Activated CD8-positive, alpha-beta memory T cell treated with anti-CD3 and anti-CD28 coated beads, Interleukin-2, amount 50 U/mL, for 1 hour (primary cell): ENCODE results near the gene IFRD2.
A peak's percentile ranks its signal among the peaks of the same experiment; 100 is the strongest.
"Not testable (repeated sequence)": the region's sequence is repeated elsewhere in the genome, so short reads cannot be mapped to it uniquely, and the experiment has no call there.

Experiments
- DNase-seq: peaks from one replicate; pipeline ENCODE4 v3.0.0-alpha.2; 2020; ENCODE audit errors: extremely low read depth

The IFRD2 gene

GRCh38 chr3:50251220-50251619, 41.0 kb downstream of the IFRD2 start:
- DNase-seq = no peak

- no peak for DNase-seq
Measured at GRCh38 chr3:50250514-50250913, 41.7 kb downstream of the IFRD2 start.

GRCh38 chr3:50249457-50249856, 42.8 kb downstream of the IFRD2 start:
- DNase-seq = no peak

- no peak for DNase-seq
Measured at GRCh38 chr3:50248387-50248786, 43.8 kb downstream of the IFRD2 start.

GRCh38 chr3:50246517-50246954, 45.7 kb downstream of the IFRD2 start:
- DNase-seq = peak; percentile 67

- DNase-seq = peak; percentile 92
Measured at GRCh38 chr3:50245831-50246516, 46.3 kb downstream of the IFRD2 start.

- DNase-seq = no peak
Measured at GRCh38 chr3:50245251-50245745, 46.9 kb downstream of the IFRD2 start.

GRCh38 chr3:50244813-50245212, 47.4 kb downstream of the IFRD2 start:
- not testable (repeated sequence) for DNase-seq

- no peak for DNase-seq
Measured at GRCh38 chr3:50243543-50243895, 48.7 kb downstream of the IFRD2 start.

- DNase-seq = no peak
Measured at GRCh38 chr3:50242851-50243542, 49.2 kb downstream of the IFRD2 start.

- no peak for DNase-seq
Measured at GRCh38 chr3:50242381-50242770, 49.9 kb downstream of the IFRD2 start.

GRCh38 chr3:50241713-50242380, 50.4 kb downstream of the IFRD2 start:
- no peak for DNase-seq

- DNase-seq = no peak
Measured at GRCh38 chr3:50241163-50241562, 51.1 kb downstream of the IFRD2 start.

- no peak for DNase-seq
Measured at GRCh38 chr3:50239649-50240048, 52.6 kb downstream of the IFRD2 start.

- no peak for DNase-seq
Measured at GRCh38 chr3:50238549-50239026, 53.6 kb downstream of the IFRD2 start.

- peak; percentile 59 for DNase-seq
Measured at GRCh38 chr3:50237754-50238548, 54.3 kb downstream of the IFRD2 start.
